Mucosa of rectum (tissue), 2 donors: ENCODE measurements around the gene MPP2.
"Not testable (repeated sequence)": the region's sequence is repeated elsewhere in the genome, so short reads cannot be mapped to it uniquely, and the experiment has no call there.

ENCODE experiments used
- H3K27ac ChIP-seq, 2 donors: one replicate each; pipeline ENCODE4 v1.7.0; 2013; ENCODE audit warnings: inconsistent platforms in 2 of 2, low read depth in 2 of 2, low read length in 2 of 2
- H3K27me3 ChIP-seq, 2 donors: one replicate each; pipeline ENCODE4 v1.7.0; 2013; ENCODE audit warnings: low read length in 2 of 2; ENCODE audit not compliant: control insufficient read depth in 2 of 2, insufficient read depth in 2 of 2
- H3K36me3 ChIP-seq, 2 donors: one replicate each; pipeline ENCODE4 v1.7.0; 2013; ENCODE audit warnings: low read length in 2 of 2; ENCODE audit not compliant: control insufficient read depth in 2 of 2, insufficient read depth in 2 of 2
- H3K4me1 ChIP-seq, 2 donors: one replicate each; pipeline ENCODE4 v1.7.0; 2013; ENCODE audit warnings: low read length in 2 of 2, mild to moderate bottlenecking in 1 of 2; ENCODE audit not compliant: control insufficient read depth in 2 of 2, insufficient read depth in 2 of 2
- H3K4me3 ChIP-seq, 2 donors: one replicate each; pipeline ENCODE4 v1.7.0; 2013; ENCODE audit warnings: low read length in 2 of 2
- H3K9ac ChIP-seq, 2 donors: one replicate each; pipeline ENCODE4 v1.7.0; 2013; ENCODE audit warnings: low read length in 2 of 2, low read depth in 1 of 2, mild to moderate bottlenecking in 1 of 2
- H3K9me3 ChIP-seq, 2 donors: one replicate each; pipeline ENCODE4 v1.7.0; 2013; ENCODE audit warnings: low read length in 2 of 2; ENCODE audit not compliant: control insufficient read depth in 2 of 2
- donor health status: healthy.
- donor health status: Normal muscosa, but diverticular disease.

Gene MPP2

DNA sequence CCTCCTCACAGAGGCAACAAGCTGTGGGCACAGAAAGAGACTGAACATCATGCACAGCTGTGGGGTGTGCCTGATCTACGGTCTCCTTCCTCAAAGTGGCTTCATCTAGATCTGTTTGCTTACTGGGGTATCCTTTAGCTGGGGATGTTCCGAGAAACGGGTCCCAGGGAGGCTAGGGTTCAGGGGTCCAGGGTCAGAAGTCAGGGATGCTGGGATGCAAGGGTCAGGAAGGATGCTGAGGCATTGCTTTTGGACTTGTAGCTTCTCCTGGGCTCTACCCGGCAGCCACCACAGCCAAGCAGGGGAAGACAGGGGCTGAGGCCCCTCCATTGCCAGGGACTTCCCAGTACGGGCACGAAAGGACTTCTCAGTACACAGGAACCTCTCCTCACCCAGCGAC is 53.8 kb downstream of the MPP2 start:
- H3K27me3 ChIP-seq, result peaks cover 0 to 2% of the 10 kb centered on the region in 2 donors

DNA sequence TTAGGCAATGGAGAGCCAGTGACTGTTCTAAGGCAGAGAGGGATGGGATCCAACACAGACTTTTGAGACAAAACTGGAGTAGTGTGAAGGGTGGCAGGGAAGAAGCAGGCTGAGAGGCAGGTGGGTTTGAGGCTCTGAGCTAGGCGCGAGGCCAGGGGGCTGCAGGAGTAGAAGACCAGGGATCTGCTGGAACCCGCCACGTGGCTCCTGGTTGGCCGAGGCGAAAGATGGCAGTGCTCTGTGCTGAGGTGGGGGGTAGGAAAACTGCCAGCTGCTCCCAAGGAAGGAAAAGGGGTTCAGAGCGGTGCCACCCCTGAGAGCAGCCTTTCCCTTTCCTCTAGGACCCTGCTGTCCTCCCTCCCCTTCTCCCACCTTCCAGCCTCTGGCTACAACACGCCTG is 54.8 kb downstream of the MPP2 start:
- Histone ChIP-seq H3K36me3 (no peaks in the 10 kb centered on the region), H3K27ac (no peak overlapping the region), H3K9me3 (no peaks in the 10 kb centered on the region), H3K27me3 (peaks cover 0 to 2% of the 10 kb centered on the region in 2 donors), H3K4me3 (no peak overlapping the region), H3K4me1 (no peaks in the 10 kb centered on the region), H3K9ac (no peak overlapping the region)

More for the DNA sequence above, 53.8 kb downstream of the MPP2 start:
- H3K4me1 ChIP-seq, result no peaks in the 10 kb centered on the region
- no peak overlapping the region for H3K27ac ChIP-seq
- no peak overlapping the region for H3K9ac ChIP-seq
- no peaks in the 10 kb centered on the region for H3K36me3 ChIP-seq
- no peaks in the 10 kb centered on the region for H3K9me3 ChIP-seq
- no peak overlapping the region for H3K4me3 ChIP-seq

DNA sequence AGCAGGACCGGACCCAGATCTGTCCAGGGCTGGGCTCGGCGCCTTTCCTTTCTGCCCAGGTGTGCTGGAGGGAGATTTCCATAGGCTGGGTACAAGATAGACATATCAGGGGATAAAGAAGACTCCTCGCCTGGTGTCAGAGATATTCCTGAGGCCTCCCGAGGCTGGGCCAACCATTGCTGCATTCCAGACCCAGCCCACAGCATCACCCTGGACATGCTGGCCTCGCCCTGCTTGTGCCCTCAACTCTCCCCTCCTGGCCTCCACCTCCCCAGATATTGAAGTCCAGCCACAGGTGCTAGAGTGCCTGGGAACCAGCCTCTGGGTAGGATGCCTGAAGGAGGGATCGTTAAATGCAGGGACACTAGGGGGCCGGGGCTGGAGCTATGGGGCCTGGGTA is 58.2 kb downstream of the MPP2 start:
- Histone ChIP-seq H3K36me3 (no peaks in the 10 kb centered on the region), H3K4me1 (no peaks in the 10 kb centered on the region), H3K9ac (no peak overlapping the region), H3K9me3 (no peaks in the 10 kb centered on the region), H3K27ac (no peak overlapping the region), H3K4me3 (no peak overlapping the region), H3K27me3 (peaks cover 0 to 2% of the 10 kb centered on the region in 2 donors)

- no peaks in the 10 kb centered on the region for H3K36me3 ChIP-seq
- H3K27me3 ChIP-seq, result peaks cover 0 to 2% of the 10 kb centered on the region in 2 donors
- no peaks in the 10 kb centered on the region for H3K4me1 ChIP-seq
- H3K9me3 ChIP-seq, result no peaks in the 10 kb centered on the region
- no peak overlapping the region for H3K27ac ChIP-seq
- no peak overlapping the region for H3K4me3 ChIP-seq
- H3K9ac ChIP-seq, result no peak overlapping the region
These were observed 58.7 kb downstream of the MPP2 start for GRCh38 chr17:43848601-43849000.

- Histone ChIP-seq H3K36me3 (no peaks in the 10 kb centered on the region), H3K27ac (no peak within 1 kb of the TSS), H3K9me3 (no peaks in the 10 kb centered on the region), H3K4me3 (no peak within 1 kb of the TSS), H3K4me1 (no peaks in the 10 kb centered on the region), H3K27me3 (peaks cover 0 to 2% of the 10 kb centered on the region in 2 donors), H3K9ac (no peak within 1 kb of the TSS)
These were observed 60.4 kb downstream of the MPP2 start, which contains the start of gene CD300LG for GRCh38 chr17:43846963-43847371. CD300LG (plus strand) TSS chr17:43847176; CDS start chr17:43847217, 41 bp downstream.

- no peaks in the 10 kb centered on the region for H3K36me3 ChIP-seq
- H3K4me1 ChIP-seq, result no peaks in the 10 kb centered on the region
- no peaks in the 10 kb centered on the region for H3K9me3 ChIP-seq
- H3K9ac ChIP-seq, result no peak overlapping the region
- H3K4me3 ChIP-seq, result no peak overlapping the region
- H3K27me3 ChIP-seq, result no peaks in the 10 kb centered on the region
- no peak overlapping the region for H3K27ac ChIP-seq
These were observed 61.1 kb downstream of the MPP2 start for GRCh38 chr17:43846221-43846712.

DNA sequence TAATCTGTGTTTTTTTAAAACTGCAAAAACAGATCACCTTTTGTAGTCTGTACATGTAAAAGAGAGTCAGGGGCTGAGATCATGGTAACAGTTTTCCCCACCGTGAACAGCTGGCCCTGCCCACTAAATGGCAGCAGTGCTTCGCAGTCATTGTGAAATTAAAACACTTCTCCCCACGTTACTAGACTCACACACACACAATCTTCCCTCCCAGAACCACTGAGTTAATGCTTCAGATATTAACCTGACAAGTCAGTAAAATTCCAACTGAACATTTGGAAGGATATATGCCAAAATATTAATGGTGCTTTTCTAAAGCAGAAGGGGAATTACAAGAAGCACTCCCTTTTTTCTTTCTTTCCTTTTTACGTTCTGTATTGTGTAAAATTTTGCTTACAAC is 61.6 kb downstream of the MPP2 start:
- no peak overlapping the region for H3K4me3 ChIP-seq
- H3K27ac ChIP-seq, result no peak overlapping the region
- H3K36me3 ChIP-seq, result no peaks in the 10 kb centered on the region
- no peaks in the 10 kb centered on the region for H3K4me1 ChIP-seq
- no peak overlapping the region for H3K9ac ChIP-seq
- H3K9me3 ChIP-seq, result no peaks in the 10 kb centered on the region
- no peaks in the 10 kb centered on the region for H3K27me3 ChIP-seq

GRCh38 chr17:43844241-43844640 is 63.1 kb downstream of the MPP2 start:
- no peaks in the 10 kb centered on the region for H3K9me3 ChIP-seq
- H3K36me3 ChIP-seq, result no peaks in the 10 kb centered on the region
- no peak overlapping the region for H3K27ac ChIP-seq
- no peaks in the 10 kb centered on the region for H3K27me3 ChIP-seq
- H3K4me1 ChIP-seq, result peaks cover 0 to 8% of the 10 kb centered on the region in 2 donors
- no peak overlapping the region for H3K4me3 ChIP-seq
- H3K9ac ChIP-seq, result no peak overlapping the region

DNA sequence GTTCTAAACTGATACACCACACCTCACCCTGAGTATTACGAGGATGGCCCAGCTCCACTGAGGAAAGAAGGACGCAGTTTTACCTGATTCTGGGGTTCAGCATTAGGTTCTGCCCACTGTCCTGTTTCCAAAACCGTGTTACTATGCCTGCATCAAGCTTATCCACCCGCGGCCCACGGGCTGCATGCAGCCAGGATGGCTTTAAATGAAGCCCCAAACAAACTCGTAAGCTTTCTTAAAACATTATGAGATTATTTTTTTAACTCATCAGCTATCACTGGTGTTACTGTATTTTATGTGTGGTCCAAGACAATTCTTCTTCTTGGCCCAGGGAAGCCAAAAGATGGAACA is 64.4 kb downstream of the MPP2 start:
- Histone ChIP-seq H3K9ac (no peak overlapping the region), H3K27ac (no peak overlapping the region), H3K36me3 (no peaks in the 10 kb centered on the region)

GRCh38 chr17:43842091-43842974 is 65.0 kb downstream of the MPP2 start:
- H3K27ac ChIP-seq, H3K4me1 ChIP-seq, H3K9ac ChIP-seq, H3K4me3 ChIP-seq, H3K9me3 ChIP-seq, H3K36me3 ChIP-seq, H3K27me3 ChIP-seq: not testable (repeated sequence)

More for the DNA sequence above, 64.4 kb downstream of the MPP2 start:
- Histone ChIP-seq H3K4me3 (no peak overlapping the region), H3K4me1 (peaks cover 0 to 8% of the 10 kb centered on the region in 2 donors), H3K27me3 (no peaks in the 10 kb centered on the region), H3K9me3 (no peaks in the 10 kb centered on the region)
